NCI-H524 treated with DMSO at 0.1 percent for 48 hours (cell line): ENCODE data around the gene ATP6V0A1.
"Not testable (repeated sequence)": the region's sequence is repeated elsewhere in the genome, so short reads cannot be mapped to it uniquely, and the experiment has no call there.

Experiments used
- DNase-seq: peaks from one replicate; lab custom pipeline; 2025; lab: John Stamatoyannopoulos, UW

The ATP6V0A1 gene

DNA sequence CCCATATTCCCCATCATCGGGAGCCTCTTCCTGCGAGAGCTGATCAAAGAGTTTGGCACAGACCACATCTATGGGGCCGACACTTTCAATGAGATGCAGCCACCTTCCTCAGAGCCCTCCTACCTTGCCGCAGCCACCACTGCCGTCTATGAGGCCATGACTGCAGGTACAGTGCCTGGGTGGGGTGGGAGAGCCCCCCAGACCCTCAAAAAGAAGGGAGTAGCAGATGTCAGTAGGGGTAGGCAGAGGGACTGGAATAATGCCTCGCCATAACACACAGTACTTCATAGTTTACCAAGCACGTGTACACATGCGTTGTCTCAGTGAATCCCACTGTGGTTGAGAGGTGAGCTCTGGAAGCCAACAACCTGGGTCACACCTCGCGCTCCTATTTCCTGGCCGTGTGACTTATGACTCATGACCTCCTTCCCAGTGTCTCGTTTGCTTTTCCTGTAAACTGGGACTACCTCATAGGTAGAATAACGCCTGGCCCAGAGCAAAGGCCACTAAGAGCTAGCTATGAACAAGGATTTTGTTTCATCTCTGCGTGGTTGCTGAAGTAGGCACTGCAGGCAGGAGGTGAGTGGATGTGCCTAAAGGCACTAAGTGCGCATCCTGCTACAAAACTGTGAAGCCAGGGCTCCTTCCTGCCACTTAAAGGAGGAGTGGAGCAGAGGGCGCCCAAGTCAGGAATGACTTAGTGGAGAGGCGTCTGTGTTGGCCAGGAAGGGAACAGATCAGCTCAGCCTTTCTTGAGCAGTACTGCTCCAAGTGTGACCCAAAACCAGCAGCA is 82.6 kb downstream of the ATP6V0A1 start:
- DNase-seq: no peak

DNA sequence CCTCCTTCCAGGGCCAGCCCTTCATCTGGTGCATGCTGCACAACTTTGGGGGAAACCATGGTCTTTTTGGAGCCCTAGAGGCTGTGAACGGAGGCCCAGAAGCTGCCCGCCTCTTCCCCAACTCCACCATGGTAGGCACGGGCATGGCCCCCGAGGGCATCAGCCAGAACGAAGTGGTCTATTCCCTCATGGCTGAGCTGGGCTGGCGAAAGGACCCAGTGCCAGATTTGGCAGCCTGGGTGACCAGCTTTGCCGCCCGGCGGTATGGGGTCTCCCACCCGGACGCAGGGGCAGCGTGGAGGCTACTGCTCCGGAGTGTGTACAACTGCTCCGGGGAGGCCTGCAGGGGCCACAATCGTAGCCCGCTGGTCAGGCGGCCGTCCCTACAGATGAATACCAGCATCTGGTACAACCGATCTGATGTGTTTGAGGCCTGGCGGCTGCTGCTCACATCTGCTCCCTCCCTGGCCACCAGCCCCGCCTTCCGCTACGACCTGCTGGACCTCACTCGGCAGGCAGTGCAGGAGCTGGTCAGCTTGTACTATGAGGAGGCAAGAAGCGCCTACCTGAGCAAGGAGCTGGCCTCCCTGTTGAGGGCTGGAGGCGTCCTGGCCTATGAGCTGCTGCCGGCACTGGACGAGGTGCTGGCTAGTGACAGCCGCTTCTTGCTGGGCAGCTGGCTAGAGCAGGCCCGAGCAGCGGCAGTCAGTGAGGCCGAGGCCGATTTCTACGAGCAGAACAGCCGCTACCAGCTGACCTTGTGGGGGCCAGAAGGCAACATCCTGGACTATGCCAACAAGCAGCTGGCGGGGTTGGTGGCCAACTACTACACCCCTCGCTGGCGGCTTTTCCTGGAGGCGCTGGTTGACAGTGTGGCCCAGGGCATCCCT is 84.8 kb downstream of the ATP6V0A1 start:
- no peak for DNase-seq

DNA sequence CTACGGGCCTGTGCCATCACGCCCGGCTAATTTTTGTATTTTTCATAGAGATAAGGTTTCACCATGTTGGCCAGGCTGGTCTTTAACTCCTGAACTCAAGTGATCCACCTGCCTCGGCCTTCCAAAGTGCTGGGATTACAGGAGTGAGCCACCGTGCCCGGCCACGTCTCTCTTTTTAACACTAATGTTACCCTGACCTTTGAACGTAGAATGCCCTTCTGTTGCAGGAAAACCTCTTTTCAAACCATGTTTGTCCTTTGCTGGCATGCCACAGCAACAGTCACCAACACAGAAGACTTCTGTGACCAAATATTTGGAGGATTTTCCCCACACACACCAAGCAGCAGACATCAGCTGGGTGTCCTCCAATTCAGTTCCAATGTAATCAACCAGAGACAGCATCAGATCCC is 86.2 kb downstream of the ATP6V0A1 start:
- no peak for DNase-seq

DNA sequence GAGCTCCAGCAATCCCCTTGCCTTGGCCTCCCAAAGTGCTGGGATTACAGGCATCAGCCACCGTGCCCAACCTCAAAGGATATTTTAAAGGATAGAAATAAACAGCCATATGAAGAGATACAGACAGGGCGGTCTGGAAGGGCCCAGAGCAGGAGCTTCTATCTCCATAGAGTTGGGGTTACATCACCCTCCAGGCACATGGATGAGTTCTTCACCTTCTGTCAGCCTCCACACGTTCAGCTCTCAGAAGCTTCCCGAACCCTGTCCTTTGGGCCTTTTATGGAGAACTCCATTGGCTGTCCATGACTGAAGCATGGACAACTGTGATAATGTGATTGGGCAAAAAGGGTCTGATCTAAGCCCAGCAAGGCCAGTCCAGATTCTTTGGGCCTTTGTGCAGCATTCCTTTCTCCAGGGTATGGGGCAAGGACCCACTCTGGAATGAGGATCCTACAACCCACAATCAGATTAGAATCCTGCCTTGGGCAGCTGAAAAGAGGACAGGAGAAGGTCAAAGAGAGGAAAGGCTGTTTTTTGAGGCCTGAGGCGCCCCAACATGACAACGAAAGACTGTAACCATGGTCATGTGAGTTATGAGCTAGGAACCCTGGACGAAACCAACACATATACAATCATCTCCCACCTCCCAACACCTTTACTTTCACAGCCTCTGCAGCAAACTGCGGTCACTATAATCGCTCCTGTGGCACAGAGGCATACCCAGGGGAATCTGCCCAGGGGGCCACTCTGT is 87.3 kb downstream of the ATP6V0A1 start:
- DNase-seq: not testable (repeated sequence)

GRCh38 chr17:42547001-42547461 is 88.4 kb downstream of the ATP6V0A1 start:
- no peak for DNase-seq

DNA sequence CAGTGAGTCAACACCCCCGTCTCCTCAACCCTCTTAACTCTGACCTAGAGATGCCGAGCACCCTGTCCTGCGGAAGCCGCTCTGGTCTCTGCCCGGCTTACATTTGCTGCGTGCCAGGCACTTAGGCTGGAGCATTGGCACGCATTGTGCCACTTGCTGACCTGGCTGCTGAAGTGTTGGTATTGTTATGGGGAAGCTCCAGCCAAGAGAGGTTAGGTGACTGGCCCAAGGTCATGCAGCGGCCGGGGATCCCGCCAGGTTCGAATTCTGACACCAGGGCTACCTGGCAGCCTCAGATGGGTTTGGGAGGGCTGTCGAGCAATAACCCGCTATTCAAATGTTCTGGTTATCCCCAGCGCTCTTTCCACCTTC is 89.0 kb downstream of the ATP6V0A1 start:
- DNase-seq: no peak

GRCh38 chr17:42548070-42548837 is 89.6 kb downstream of the ATP6V0A1 start:
- DNase-seq: peak; percentile 4

GRCh38 chr17:42548993-42549755 is 90.5 kb downstream of the ATP6V0A1 start:
- DNase-seq: no peak

DNA sequence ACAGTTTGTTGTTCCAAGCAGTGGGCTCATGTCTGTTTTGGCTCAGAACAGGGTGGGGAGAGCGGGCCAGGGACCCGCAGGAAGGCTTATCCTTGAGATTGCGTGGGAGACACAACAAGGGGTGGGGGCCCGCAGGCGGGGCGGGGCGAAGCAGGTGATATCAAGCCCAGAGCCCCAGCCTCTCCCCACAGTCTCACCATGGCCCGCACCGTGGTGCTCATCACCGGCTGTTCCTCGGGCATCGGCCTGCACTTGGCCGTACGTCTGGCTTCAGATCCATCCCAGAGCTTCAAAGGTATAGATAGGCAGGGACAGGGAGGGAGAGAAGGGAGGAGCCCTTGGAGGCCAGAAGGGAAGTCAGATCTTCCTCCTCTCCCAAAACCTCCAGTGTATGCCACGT is 94.1 kb downstream of the ATP6V0A1 start, which contains the start of gene HSD17B1:
TSS of gene HSD17B1 (plus strand) at position 188 of the 400 bp plus-strand sequence. CDS start at position 199, 11 bp downstream.
- not testable (repeated sequence) for DNase-seq

DNA sequence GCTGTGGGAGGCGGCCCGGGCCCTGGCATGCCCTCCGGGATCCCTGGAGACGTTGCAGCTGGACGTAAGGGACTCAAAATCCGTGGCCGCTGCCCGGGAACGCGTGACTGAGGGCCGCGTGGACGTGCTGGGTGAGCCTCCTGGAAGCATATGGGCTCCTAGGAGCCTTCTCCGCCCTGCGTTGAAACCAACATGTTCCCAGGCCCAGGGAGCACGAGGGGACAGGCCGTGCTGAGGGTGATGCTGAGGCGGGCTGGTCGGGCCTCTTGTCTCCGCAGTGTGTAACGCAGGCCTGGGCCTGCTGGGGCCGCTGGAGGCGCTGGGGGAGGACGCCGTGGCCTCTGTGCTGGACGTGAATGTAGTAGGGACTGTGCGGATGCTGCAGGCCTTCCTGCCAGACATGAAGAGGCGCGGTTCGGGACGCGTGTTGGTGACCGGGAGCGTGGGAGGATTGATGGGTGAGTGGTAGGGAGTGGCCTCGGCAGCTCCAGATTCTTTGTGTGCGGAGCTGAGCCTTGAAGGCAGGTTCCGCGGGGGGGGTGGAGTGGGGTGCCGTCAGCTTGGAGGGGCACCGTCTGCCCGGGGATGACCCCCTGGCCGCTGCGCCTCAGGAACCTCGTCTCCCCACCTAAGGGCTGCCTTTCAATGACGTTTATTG is 94.6 kb downstream of the ATP6V0A1 start:
- DNase-seq: no peak

DNA sequence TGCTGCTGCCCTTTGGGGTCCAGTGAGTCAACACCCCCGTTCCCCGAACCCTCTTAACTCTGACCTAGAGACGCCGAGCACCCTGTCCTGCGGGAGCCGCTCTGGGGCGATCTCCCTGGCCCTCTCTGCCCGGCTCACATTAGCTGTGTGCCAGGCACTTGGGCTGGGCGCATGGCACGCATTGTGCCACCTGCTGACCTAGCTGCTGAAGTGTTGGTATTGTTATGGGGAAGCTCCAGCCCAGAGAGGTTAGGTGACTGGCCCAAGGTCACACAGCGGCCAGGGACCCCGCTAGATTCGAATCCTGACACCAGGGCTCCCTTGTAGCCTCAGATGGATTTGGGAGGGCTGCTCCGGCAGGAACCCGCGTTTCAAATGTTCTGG is 95.2 kb downstream of the ATP6V0A1 start:
- no peak for DNase-seq

GRCh38 chr17:42554250-42555121 is 95.8 kb downstream of the ATP6V0A1 start:
- no peak for DNase-seq

- DNase-seq: no peak
Measured at GRCh38 chr17:42555122-42555622, 96.5 kb downstream of the ATP6V0A1 start.

- not testable (repeated sequence) for DNase-seq
Measured at GRCh38 chr17:42555961-42556617, 97.4 kb downstream of the ATP6V0A1 start.

- no peak for DNase-seq
Measured at GRCh38 chr17:42559075-42559474, 100.4 kb downstream of the ATP6V0A1 start.

GRCh38 chr17:42560246-42560645 is 101.6 kb downstream of the ATP6V0A1 start:
- no peak for DNase-seq

- peak; percentile 59 for DNase-seq
Measured at GRCh38 chr17:42561897-42562387, 103.3 kb downstream of the ATP6V0A1 start, which contains the start of gene COASY. Gene COASY, plus strand, starts transcription at chr17:42562148. Its CDS starts 475 bp downstream, at chr17:42562623.
